ENCODE results near the gene CCDC110.

CCDC110 gene

GRCh38 chr4:185470501-185471195 is 885 bp downstream of the CCDC110 start:
- DNase-seq = peak; percentile 54

- DNase-seq = no peak
Observed at GRCh38 chr4:185469580-185470154, 1.9 kb downstream of the CCDC110 start.

- no peak for DNase-seq
Observed at GRCh38 chr4:185468999-185469398, 2.5 kb downstream of the CCDC110 start.

- no peak for DNase-seq
Observed at GRCh38 chr4:185467991-185468390, 3.5 kb downstream of the CCDC110 start.

- no peak for DNase-seq
Observed at GRCh38 chr4:185467101-185467500, 4.4 kb downstream of the CCDC110 start.

GRCh38 chr4:185465707-185466106 is 5.8 kb downstream of the CCDC110 start:
- no peak for DNase-seq

- no peak for DNase-seq
Observed at GRCh38 chr4:185464887-185465286, 6.6 kb downstream of the CCDC110 start.

- no peak for DNase-seq
Observed at GRCh38 chr4:185464183-185464582, 7.3 kb downstream of the CCDC110 start.

GRCh38 chr4:185463541-185463940 is 8.0 kb downstream of the CCDC110 start:
- no peak for DNase-seq

GRCh38 chr4:185461565-185461964 is 10.0 kb downstream of the CCDC110 start:
- no peak for DNase-seq

GRCh38 chr4:185457136-185457535 is 14.4 kb downstream of the CCDC110 start:
- no peak for DNase-seq

GRCh38 chr4:185456131-185456530 is 15.4 kb downstream of the CCDC110 start:
- DNase-seq = no peak

GRCh38 chr4:185445209-185445608 is 26.3 kb downstream of the CCDC110 start:
- DNase-seq = no peak

- DNase-seq = no peak
Observed at GRCh38 chr4:185441479-185441878, 30.1 kb downstream of the CCDC110 start.

GRCh38 chr4:185437809-185438208 is 33.7 kb downstream of the CCDC110 start:
- no peak for DNase-seq

GRCh38 chr4:185435466-185435865 is 36.1 kb downstream of the CCDC110 start:
- DNase-seq = no peak

- DNase-seq = no peak
Observed at GRCh38 chr4:185429660-185430059, 41.9 kb downstream of the CCDC110 start.

- DNase-seq = no peak
Observed at GRCh38 chr4:185426960-185427688, 44.4 kb downstream of the CCDC110 start.

- DNase-seq = peak; percentile 82
Observed at GRCh38 chr4:185425647-185426352, 45.7 kb downstream of the CCDC110 start, which contains the start of gene UFSP2. Gene UFSP2 (minus strand): TSS chr4:185425964. CDS start chr4:185425868, 96 bp downstream.

GRCh38 chr4:185424905-185425646 is 46.5 kb downstream of the CCDC110 start:
- DNase-seq = no peak

- no peak for DNase-seq
Observed at GRCh38 chr4:185421366-185422124, 50.0 kb downstream of the CCDC110 start.

GRCh38 chr4:185416955-185417354 is 54.6 kb downstream of the CCDC110 start:
- no peak for DNase-seq
